Globus pallidus (tissue), 1 donor: ENCODE data around the gene MPPED2.
A peak's percentile ranks its signal among the peaks of the same experiment; 100 is the strongest.

Experiments
- DNase-seq: peaks from one replicate; pipeline ENCODE4 v3.0.0-alpha.2; 2015; ENCODE audit warnings: low spot score

MPPED2 gene

GRCh38 chr11:30452842-30453241 lies 133.3 kb downstream of the MPPED2 start:
- no peak for DNase-seq

GRCh38 chr11:30452114-30452513 lies 134.0 kb downstream of the MPPED2 start:
- DNase-seq = no peak

- no peak for DNase-seq
Observed at GRCh38 chr11:30451626-30452025, 134.5 kb downstream of the MPPED2 start.

- DNase-seq = no peak
Observed at GRCh38 chr11:30451167-30451566, 135.0 kb downstream of the MPPED2 start.

GRCh38 chr11:30447058-30447640 lies 139.0 kb downstream of the MPPED2 start:
- no peak for DNase-seq

- DNase-seq = no peak
Observed at GRCh38 chr11:30446520-30446919, 139.6 kb downstream of the MPPED2 start.

- DNase-seq = no peak
Observed at GRCh38 chr11:30445056-30445455, 141.1 kb downstream of the MPPED2 start.

GRCh38 chr11:30440510-30440909 lies 145.6 kb downstream of the MPPED2 start:
- no peak for DNase-seq

- DNase-seq = no peak
Observed at GRCh38 chr11:30436801-30437200, 149.4 kb downstream of the MPPED2 start.

- DNase-seq = no peak
Observed at GRCh38 chr11:30435488-30435887, 150.7 kb downstream of the MPPED2 start.

- no peak for DNase-seq
Observed at GRCh38 chr11:30434901-30435300, 151.3 kb downstream of the MPPED2 start.

- DNase-seq = no peak
Observed at GRCh38 chr11:30433831-30434230, 152.3 kb downstream of the MPPED2 start.

GRCh38 chr11:30432716-30433115 lies 153.4 kb downstream of the MPPED2 start:
- no peak for DNase-seq

GRCh38 chr11:30432178-30432577 lies 154.0 kb downstream of the MPPED2 start:
- no peak for DNase-seq

GRCh38 chr11:30431127-30431814 lies 154.9 kb downstream of the MPPED2 start:
- no peak for DNase-seq

GRCh38 chr11:30429550-30429949 lies 156.6 kb downstream of the MPPED2 start:
- DNase-seq = no peak

GRCh38 chr11:30426781-30427180 lies 159.4 kb downstream of the MPPED2 start:
- no peak for DNase-seq

- peak; percentile 7 for DNase-seq
Observed at GRCh38 chr11:30424844-30425243, 161.3 kb downstream of the MPPED2 start.

GRCh38 chr11:30424321-30424720 lies 161.8 kb downstream of the MPPED2 start:
- DNase-seq = no peak

- no peak for DNase-seq
Observed at GRCh38 chr11:30423886-30424285, 162.3 kb downstream of the MPPED2 start.

GRCh38 chr11:30423279-30423648 lies 162.9 kb downstream of the MPPED2 start:
- DNase-seq = no peak

- DNase-seq = no peak
Observed at GRCh38 chr11:30422447-30423278, 163.5 kb downstream of the MPPED2 start.

GRCh38 chr11:30420233-30420787 lies 165.8 kb downstream of the MPPED2 start:
- no peak for DNase-seq
